Measurements from ENCODE around the gene ATIC.

DNA sequence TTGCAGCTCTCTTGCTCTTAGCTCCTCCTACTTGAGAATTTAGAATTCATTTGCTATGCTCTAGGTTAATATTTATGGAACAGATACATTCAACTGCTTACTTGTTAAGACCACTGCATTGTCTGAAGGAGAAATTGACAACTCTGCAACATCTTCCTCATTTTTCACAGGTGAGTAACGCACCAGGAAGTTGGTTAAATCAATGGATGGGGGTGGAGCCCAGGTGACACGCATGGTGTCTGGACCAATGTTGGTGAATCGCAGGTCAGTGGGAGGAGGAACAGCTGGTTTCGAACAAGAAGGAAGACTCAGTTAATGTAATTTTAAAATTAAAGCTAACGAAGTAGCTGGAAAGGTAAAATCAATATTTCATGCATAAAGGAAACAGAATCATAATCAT lies 79.7 kb downstream of the ATIC start:
- TF ChIP-seq, protein P1, sequence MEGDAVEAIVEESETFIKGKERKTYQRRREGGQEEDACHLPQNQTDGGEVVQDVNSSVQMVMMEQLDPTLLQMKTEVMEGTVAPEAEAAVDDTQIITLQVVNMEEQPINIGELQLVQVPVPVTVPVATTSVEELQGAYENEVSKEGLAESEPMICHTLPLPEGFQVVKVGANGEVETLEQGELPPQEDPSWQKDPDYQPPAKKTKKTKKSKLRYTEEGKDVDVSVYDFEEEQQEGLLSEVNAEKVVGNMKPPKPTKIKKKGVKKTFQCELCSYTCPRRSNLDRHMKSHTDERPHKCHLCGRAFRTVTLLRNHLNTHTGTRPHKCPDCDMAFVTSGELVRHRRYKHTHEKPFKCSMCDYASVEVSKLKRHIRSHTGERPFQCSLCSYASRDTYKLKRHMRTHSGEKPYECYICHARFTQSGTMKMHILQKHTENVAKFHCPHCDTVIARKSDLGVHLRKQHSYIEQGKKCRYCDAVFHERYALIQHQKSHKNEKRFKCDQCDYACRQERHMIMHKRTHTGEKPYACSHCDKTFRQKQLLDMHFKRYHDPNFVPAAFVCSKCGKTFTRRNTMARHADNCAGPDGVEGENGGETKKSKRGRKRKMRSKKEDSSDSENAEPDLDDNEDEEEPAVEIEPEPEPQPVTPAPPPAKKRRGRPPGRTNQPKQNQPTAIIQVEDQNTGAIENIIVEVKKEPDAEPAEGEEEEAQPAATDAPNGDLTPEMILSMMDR (conservative IDR thresholded peaks at IDR 0.05) = no peak
- TF ChIP-seq ZFX (IDR thresholded peaks at IDR 0.05) = no peak

Measured in C4-2B (cell line).